Measurements from ENCODE around the gene PACRG.

Gene PACRG

GRCh38 chr6:163199371-163199770 is 471.6 kb downstream of the PACRG start:
- no peak for DNase-seq (ENCODE audit: low read depth)

GRCh38 chr6:163200289-163200688 is 472.5 kb downstream of the PACRG start:
- DNase-seq (ENCODE audit: low read depth), result no peak

GRCh38 chr6:163200694-163201093 is 472.9 kb downstream of the PACRG start:
- no peak for DNase-seq (ENCODE audit: low read depth)

GRCh38 chr6:163201855-163202254 is 474.1 kb downstream of the PACRG start:
- no peak for DNase-seq (ENCODE audit: low read depth)

- DNase-seq (ENCODE audit: low read depth), result no peak
These were observed 478.4 kb downstream of the PACRG start for GRCh38 chr6:163206196-163206595.

GRCh38 chr6:163207431-163208383 is 479.9 kb downstream of the PACRG start:
- no peak for DNase-seq (ENCODE audit: low read depth)

- no peak for DNase-seq (ENCODE audit: low read depth)
These were observed 481.2 kb downstream of the PACRG start for GRCh38 chr6:163209005-163209404.

- no peak for DNase-seq (ENCODE audit: low read depth)
These were observed 484.3 kb downstream of the PACRG start for GRCh38 chr6:163212123-163212522.

GRCh38 chr6:163214259-163214658 is 486.5 kb downstream of the PACRG start:
- DNase-seq (ENCODE audit: low read depth), result no peak

GRCh38 chr6:163218361-163218894 is 490.7 kb downstream of the PACRG start:
- DNase-seq (ENCODE audit: low read depth), result no peak

GRCh38 chr6:163226181-163226835 is 498.5 kb downstream of the PACRG start:
- no peak for DNase-seq (ENCODE audit: low read depth)

GRCh38 chr6:163226836-163227485 is 499.2 kb downstream of the PACRG start:
- DNase-seq (ENCODE audit: low read depth), result no peak

GRCh38 chr6:163228041-163228440 is 500.3 kb downstream of the PACRG start:
- DNase-seq (ENCODE audit: low read depth), result no peak

- no peak for DNase-seq (ENCODE audit: low read depth)
These were observed 501.3 kb downstream of the PACRG start for GRCh38 chr6:163229050-163229449.

- no peak for DNase-seq (ENCODE audit: low read depth)
These were observed 503.1 kb downstream of the PACRG start for GRCh38 chr6:163230901-163231300.

- DNase-seq (ENCODE audit: low read depth), result no peak
These were observed 503.7 kb downstream of the PACRG start for GRCh38 chr6:163231356-163232014.

GRCh38 chr6:163232015-163232523 is 504.3 kb downstream of the PACRG start:
- DNase-seq (ENCODE audit: low read depth), result no peak

- no peak for DNase-seq (ENCODE audit: low read depth)
These were observed 504.9 kb downstream of the PACRG start for GRCh38 chr6:163232649-163233048.

- no peak for DNase-seq (ENCODE audit: low read depth)
These were observed 509.3 kb downstream of the PACRG start for GRCh38 chr6:163237110-163237509.

GRCh38 chr6:163239572-163240340 is 512.0 kb downstream of the PACRG start:
- no peak for DNase-seq (ENCODE audit: low read depth)

- no peak for DNase-seq (ENCODE audit: low read depth)
These were observed 512.8 kb downstream of the PACRG start for GRCh38 chr6:163240556-163240955.
